AG04450 (cell line): ENCODE results near the gene IFNLR1. TPM values are rescaled to one million over a fixed set of nuclear protein-coding genes. Genes with fewer than 3 reads are reported as not detected.

Experiments used
- CTCF ChIA-PET: fragments of 300-600, 350-600 bp; formaldehyde crosslinking; extraction: SDS; loops from one replicate; lab custom pipeline; 2022; ENCODE audit warnings: antibody characterized with exemption, inconsistent platforms; lab: Charles Lee
- POLR2A ChIA-PET: fragments of 350-600 bp; formaldehyde crosslinking; extraction: SDS; loops from one replicate; lab custom pipeline; 2021; ENCODE audit warnings: antibody characterized with exemption, inconsistent platforms; lab: Yijun Ruan, JAX
- DNase-seq: peaks from one replicate; pipeline ENCODE4 v3.0.0-alpha.2; 2011; ENCODE audit warnings: low read depth, low spot score
- H3K27ac ChIP-seq: one replicate; pipeline ENCODE4 v1.5.1; 2012; ENCODE audit warnings: low read depth, low read length, control low read depth
- H3K27me3 ChIP-seq: one replicate; pipeline ENCODE4 v1.6.0; 2012; ENCODE audit warnings: low read length; ENCODE audit not compliant: control insufficient read depth, insufficient read depth
- H3K4me3 ChIP-seq: 2 replicates; pipeline ENCODE4 v1.5.1; 2011; ENCODE audit warnings: mild to moderate bottlenecking, low read depth, low read length, control low read depth
- H3K9me3 ChIP-seq: 2 replicates; pipeline ENCODE4 v1.5.1; 2012; ENCODE audit warnings: low read length; ENCODE audit not compliant: control insufficient read depth, insufficient read depth
- CTCF ChIP-seq: IDR thresholded peaks from 2 replicates; pipeline ENCODE4 v1.5.1; 2011; ENCODE audit warnings: low read depth, low read length, control low read depth, inconsistent platforms
- polyA plus RNA-seq: library from polyadenylated mRNA; depleted of rRNA; stranded (reverse); fragments of >200 nt; gene quantifications from 2 replicates; pipeline ENCODE4 v1.2.3, GENCODE V29; 2011

The IFNLR1 gene
- polyA plus RNA-seq, 1 experiment = not detected

- DNase-seq = no peak
- ChIA-PET POLR2A (no interaction called here), CTCF (interaction anchor here (0.6 kb wide), 1 partner anchor 13 kb away, joined by 3 read pairs; no protein-coding TSS in a partner anchor)
- Histone ChIP-seq H3K9me3 (no peaks in the 10 kb centered on the region), H3K27me3 (peaks cover 42% of the 10 kb centered on the region), H3K4me3 (no peak overlapping the region), H3K27ac (no peak overlapping the region)
- TF ChIP-seq CTCF = no peak
Observed at GRCh38 chr1:24162201-24162600, 24.9 kb downstream of the IFNLR1 start.

- TF ChIP-seq CTCF = no peak
- no peak for DNase-seq
- Histone ChIP-seq H3K27ac (no peak overlapping the region), H3K27me3 (peaks cover 36% of the 10 kb centered on the region), H3K9me3 (no peaks in the 10 kb centered on the region), H3K4me3 (no peak overlapping the region)
- CTCF ChIA-PET = interaction anchor here (1.2 to 1.4 kb wide), 2 partner anchors 10 to 11 kb away, joined by 5 to 11 read pairs; no protein-coding TSS in a partner anchor
- POLR2A ChIA-PET = no interaction called here
Observed at GRCh38 chr1:24161270-24161669, 25.8 kb downstream of the IFNLR1 start.

- no peak for TF ChIP-seq CTCF
- no peak overlapping the region for H3K4me3 ChIP-seq
- H3K9me3 ChIP-seq = no peaks in the 10 kb centered on the region
- no peak overlapping the region for H3K27ac ChIP-seq
- ChIA-PET CTCF (interaction anchor here (1.4 kb wide), 1 partner anchor 9 kb away, joined by 5 read pairs; no protein-coding TSS in a partner anchor), POLR2A (no interaction called here)
- no peak for DNase-seq
- H3K27me3 ChIP-seq = peaks cover 35% of the 10 kb centered on the region
Observed at GRCh38 chr1:24159366-24159765, 27.7 kb downstream of the IFNLR1 start.

GRCh38 chr1:24157918-24158481 is 29.1 kb downstream of the IFNLR1 start:
- CTCF ChIA-PET = interaction anchor here (0.9 to 1.5 kb wide), 2 partner anchors 15 to 87 kb away, joined by 3 to 5 read pairs; no protein-coding TSS in a partner anchor
- peak; percentile 42 for TF ChIP-seq CTCF
- Histone ChIP-seq H3K27me3 (peaks cover 32% of the 10 kb centered on the region), H3K4me3 (no peak overlapping the region), H3K27ac (no peak overlapping the region), H3K9me3 (no peaks in the 10 kb centered on the region)
- no peak for DNase-seq
- POLR2A ChIA-PET = no interaction called here

GRCh38 chr1:24156542-24157260 is 30.4 kb downstream of the IFNLR1 start:
- Histone ChIP-seq H3K9me3 (no peaks in the 10 kb centered on the region), H3K27ac (no peak overlapping the region), H3K4me3 (no peak overlapping the region), H3K27me3 (peaks cover 44% of the 10 kb centered on the region)
- ChIA-PET CTCF (no interaction called here), POLR2A (no interaction called here)
- no peak for DNase-seq
- no peak for TF ChIP-seq CTCF
